ENCODE results near the gene COG5.

Gene COG5

GRCh38 chr7:107321611-107322010 is 242.1 kb downstream of the COG5 start:
- DNase-seq = no peak

DNA sequence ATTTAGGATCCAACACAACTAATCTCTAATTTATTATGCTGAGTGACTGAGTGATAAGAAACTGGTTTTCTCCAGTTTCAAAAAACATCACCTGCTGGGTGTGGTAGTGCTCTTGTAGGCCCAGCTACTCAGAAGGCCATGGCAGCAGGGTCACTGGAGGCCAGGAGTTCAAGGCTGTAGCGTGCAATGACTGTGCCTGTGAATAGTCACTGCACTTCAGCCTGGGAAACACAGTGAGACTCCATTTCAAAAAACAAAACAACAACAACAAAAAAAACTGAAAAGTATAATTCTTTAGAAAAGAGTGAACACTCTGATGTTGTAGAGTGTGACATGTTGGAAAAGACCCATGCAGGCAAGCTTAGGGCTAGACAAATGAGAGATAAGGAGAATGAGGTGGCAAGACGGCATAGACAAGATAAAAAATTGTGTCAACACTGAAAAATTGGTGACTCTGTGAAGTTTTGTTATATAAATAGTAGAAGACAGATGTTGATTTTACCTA is 243.9 kb downstream of the COG5 start:
- DNase-seq = no peak

GRCh38 chr7:107318523-107319160 is 245.1 kb downstream of the COG5 start:
- no peak for DNase-seq

GRCh38 chr7:107315716-107316220 is 248.0 kb downstream of the COG5 start:
- no peak for DNase-seq

DNA sequence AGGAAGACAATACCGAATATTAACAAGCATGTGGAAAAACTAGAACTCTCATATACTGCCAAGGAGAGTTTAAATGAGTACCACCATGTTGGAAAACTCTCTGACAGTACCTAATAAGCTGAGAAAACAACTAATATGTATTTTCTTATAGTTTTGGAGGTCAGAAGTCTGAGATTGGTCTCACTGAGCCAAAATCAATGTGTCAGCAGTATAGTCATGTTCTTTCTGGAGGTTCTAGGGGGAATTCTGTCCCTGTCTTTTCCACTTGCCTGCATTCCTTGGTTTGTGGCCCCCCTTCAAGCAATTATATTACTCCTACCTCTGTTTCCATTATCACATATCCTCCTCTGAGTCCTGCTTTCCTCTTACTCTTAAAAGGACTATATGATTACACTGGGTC is 250.4 kb downstream of the COG5 start:
- DNase-seq = no peak

DNA sequence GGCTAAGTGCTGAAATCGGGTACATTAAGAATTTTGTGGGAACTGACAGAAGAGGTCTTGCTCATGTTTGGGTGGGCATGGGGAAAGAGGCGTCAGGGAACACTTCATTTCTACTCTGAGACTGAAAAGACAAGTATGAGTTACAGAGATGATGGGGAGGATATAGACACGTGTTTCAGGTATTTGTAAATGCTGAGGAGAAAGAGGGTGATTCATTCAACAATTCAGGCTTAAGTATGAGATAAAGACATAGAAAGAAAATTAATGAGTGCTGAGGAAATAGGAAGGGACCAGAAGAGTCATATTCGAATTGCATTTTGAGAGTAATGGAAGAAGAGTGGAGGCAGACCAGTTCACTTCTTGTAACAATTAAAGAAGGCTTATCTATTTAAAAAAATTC is 251.3 kb downstream of the COG5 start:
- no peak for DNase-seq

DNA sequence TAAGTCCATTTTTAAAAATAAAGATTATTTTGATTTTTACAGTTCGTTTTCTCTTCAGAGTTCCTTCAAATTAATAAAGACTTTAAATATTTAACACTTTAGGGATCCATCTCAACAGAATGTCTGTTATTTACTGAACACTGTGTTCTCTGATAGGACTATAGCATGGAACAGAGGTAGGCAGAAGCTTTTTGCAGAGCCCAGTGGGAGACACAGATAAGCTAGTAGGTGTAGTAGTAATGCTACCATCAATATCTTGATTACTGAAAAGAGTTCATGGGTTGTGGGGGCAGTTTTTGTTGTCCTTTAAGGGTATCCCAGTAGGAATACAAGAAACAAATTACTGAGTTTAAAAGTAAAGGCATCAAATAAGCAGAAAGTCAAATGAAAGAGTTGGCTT is 254.4 kb downstream of the COG5 start:
- DNase-seq = no peak

DNA sequence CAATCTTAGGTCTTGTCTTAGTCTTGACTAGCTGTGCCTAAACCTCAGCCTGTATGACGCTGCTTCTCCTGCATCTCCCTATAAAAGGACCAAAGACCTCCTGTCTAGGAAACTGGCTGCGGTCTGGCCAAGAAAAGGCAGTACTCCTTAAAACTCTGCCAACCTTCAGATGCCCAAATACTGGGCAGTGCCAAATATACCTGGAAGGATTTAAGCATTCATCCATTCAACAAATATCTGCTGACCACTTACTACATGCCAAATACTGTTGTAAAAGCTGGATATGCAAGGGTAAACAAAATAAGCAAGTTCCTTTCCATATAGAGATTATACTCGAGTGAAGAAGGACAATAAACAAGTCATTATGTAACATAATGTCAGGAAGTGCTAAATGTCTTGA is 259.1 kb downstream of the COG5 start:
- no peak for DNase-seq

- DNase-seq = no peak
Measured at GRCh38 chr7:107304063-107304462, 259.7 kb downstream of the COG5 start.

GRCh38 chr7:107302250-107302847 is 261.4 kb downstream of the COG5 start:
- DNase-seq = no peak

- no peak for DNase-seq
Measured at GRCh38 chr7:107294182-107294581, 269.5 kb downstream of the COG5 start.

DNA sequence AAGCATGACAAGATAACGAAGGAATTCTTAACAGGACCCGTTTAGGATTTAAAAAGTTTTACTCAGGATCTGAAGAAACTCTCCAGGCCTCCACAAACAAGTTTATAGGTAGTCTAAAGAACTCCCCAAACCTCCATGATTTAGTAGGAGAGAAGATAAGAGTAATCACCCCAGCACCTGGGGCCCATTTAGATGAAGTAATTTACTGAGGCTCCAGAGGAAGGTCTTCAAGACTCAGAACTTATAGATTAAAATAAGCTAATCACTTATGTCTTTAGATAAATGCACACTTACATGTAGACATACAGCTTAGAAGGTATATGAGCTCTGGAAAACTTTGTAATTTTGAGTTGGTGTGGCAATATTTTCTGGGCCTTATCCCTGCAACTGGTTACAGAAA is 271.1 kb downstream of the COG5 start:
- DNase-seq = no peak

DNA sequence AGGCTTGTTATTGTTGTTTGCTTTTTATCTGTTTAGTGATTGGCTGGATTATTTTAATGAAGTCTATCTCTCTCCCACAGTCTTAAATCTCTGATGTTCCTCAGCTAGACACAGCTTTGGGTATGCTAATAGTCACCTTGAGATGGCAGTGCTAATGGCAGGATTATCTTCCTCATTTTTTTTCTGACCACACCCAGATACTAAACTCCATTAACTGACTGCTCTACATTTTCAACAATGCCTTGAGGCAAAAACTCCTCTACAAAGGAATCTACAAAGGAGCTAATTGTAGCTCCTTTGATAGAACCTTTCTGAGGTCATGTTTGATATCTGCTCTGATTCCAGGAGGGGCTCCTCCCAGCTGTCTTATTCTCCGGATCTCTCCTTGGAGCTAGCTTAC is 272.3 kb downstream of the COG5 start:
- no peak for DNase-seq

GRCh38 chr7:107286751-107287621 is 276.7 kb downstream of the COG5 start:
- no peak for DNase-seq

GRCh38 chr7:107284911-107285479 is 278.7 kb downstream of the COG5 start:
- no peak for DNase-seq

- no peak for DNase-seq
Measured at GRCh38 chr7:107277331-107277730, 286.4 kb downstream of the COG5 start.

- DNase-seq = no peak
Measured at GRCh38 chr7:107276220-107276827, 287.4 kb downstream of the COG5 start.

- DNase-seq = no peak
Measured at GRCh38 chr7:107274506-107274905, 289.2 kb downstream of the COG5 start.

GRCh38 chr7:107269790-107270189 is 293.9 kb downstream of the COG5 start:
- no peak for DNase-seq

DNA sequence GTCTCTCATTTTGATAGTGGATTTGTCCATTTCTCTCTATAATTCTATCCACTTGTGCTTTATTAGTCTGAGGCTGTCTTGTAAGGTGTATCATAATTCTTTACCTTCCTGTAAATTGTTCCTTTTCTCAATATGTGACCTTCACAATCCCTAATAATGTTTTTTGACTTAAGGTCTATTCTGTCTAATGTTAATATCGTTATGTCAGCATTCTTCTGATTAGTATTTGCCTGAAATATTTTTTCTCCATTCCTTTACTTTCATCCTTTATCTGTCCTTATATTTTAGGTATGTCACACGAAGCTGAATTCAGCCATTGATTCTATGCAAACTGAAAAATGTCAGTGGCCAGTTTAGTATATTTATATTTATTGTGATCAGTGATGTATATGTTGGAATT is 295.1 kb downstream of the COG5 start:
- DNase-seq = no peak

GRCh38 chr7:107267138-107267537 is 296.6 kb downstream of the COG5 start:
- no peak for DNase-seq

DNA sequence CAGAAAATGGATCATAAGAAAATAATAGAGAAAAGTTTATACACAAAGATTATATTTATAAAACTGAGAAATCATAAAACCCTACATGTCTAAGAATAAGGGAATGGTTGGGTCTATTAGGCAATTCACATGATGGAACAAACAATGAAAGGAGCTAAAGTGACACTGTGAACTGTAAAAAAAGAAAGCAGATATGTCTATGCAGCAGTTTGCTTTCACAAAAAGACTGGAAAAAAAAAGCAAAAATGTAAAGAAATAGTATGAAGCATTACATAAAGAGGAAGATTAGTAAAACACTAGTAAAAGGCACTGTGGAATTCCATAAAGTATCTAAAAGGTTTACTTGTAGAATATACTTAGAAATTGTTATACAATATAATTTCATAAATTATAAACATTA is 299.0 kb downstream of the COG5 start:
- DNase-seq = no peak

GRCh38 chr7:107262857-107263256 is 300.9 kb downstream of the COG5 start:
- no peak for DNase-seq

Data from AML-193 (cell line).